Measurements from ENCODE around the gene LIPA. TPM values are rescaled to one million over a fixed set of nuclear protein-coding genes. Genes with fewer than 3 reads are reported as not detected.
"Not testable (repeated sequence)": the region's sequence is repeated elsewhere in the genome, so short reads cannot be mapped to it uniquely, and the experiment has no call there.

The LIPA gene
- total and polyA plus RNA-seq, 10 donors = 28.6 to 828 (median 337) TPM

DNA sequence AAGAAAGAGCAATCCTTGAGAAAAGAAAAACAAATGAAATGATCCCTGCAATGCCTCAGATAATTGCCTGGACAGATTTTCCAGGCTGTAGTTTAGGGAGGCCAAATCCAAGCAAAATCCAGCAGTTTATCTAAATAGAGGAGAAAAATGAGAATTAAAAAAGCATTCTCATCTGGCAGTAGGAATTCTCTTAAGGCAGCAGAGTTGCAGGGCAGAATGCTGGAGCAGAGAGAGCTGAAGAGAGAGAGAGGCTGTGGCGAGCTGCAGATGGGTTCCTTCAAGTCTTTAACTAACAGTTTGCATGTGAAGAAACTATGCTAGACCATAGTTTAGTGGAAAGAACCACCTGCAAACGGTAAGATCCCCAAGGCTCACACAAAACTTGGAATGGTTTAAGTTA is 6.0 kb upstream of the LIPA start:
- peaks cover 0 to 19% (median 14%) of the 10 kb centered on the region in 8 donors for H3K9me3 ChIP-seq

DNA sequence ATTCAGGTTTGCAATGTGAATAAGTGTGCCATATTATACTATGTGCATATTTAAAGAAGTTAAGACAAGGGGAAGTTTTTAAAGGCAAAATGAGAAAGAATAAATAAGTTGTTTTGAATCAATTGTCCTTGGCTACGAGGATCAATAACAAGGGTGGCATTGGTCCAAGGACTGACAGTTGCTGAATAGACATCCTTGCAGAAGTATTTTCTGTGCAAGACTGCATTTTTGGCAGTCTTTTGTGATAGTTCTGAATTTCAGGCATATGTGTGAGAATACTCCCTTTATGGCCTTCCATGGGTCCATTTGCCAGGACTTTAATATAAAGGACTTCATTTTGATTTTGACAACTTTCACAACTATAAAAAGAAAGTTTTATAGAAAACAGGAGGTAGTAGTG is 5.4 kb upstream of the LIPA start:
- H3K27me3 ChIP-seq (replicated peaks in 1 of 7) = no peaks in the 10 kb centered on the region
- H3K36me3 ChIP-seq = no peaks in the 10 kb centered on the region
- no peak overlapping the region for H3K4me3 ChIP-seq
- no peak overlapping the region for H3K27ac ChIP-seq
- TF ChIP-seq, protein P1, sequence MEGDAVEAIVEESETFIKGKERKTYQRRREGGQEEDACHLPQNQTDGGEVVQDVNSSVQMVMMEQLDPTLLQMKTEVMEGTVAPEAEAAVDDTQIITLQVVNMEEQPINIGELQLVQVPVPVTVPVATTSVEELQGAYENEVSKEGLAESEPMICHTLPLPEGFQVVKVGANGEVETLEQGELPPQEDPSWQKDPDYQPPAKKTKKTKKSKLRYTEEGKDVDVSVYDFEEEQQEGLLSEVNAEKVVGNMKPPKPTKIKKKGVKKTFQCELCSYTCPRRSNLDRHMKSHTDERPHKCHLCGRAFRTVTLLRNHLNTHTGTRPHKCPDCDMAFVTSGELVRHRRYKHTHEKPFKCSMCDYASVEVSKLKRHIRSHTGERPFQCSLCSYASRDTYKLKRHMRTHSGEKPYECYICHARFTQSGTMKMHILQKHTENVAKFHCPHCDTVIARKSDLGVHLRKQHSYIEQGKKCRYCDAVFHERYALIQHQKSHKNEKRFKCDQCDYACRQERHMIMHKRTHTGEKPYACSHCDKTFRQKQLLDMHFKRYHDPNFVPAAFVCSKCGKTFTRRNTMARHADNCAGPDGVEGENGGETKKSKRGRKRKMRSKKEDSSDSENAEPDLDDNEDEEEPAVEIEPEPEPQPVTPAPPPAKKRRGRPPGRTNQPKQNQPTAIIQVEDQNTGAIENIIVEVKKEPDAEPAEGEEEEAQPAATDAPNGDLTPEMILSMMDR (IDR thresholded peaks at IDR 0.05 in 8 of 11, conservative IDR thresholded peaks at IDR 0.05 in 3 of 11) = no peak
- TF ChIP-seq POLR2AphosphoS5 (IDR thresholded peaks at IDR 0.05) (no peak), POLR2A (IDR thresholded peaks at IDR 0.05) (no peak)
- WGBS, 5 donors = 59 to 89% (median 71%) methylated on average over 1 of the region's 1 CpG
- H3K4me1 ChIP-seq = peaks cover 3 to 15% (median 11%) of the 10 kb centered on the region in 6 donors
- DNase-seq = no peak
- peaks cover 0 to 19% (median 14%) of the 10 kb centered on the region in 8 donors for H3K9me3 ChIP-seq
- intact Hi-C loops (cut with DNase I; ENCODE audit: low total_unique reads) = loop anchor here (10.0 kb wide), 1 partner anchor 138 kb away; the partner anchor contains the start of gene IFIT1

More for the DNA sequence above, 6.0 kb upstream of the LIPA start:
- Histone ChIP-seq H3K27ac (no peak overlapping the region), H3K4me3 (no peak overlapping the region), H3K36me3 (no peaks in the 10 kb centered on the region), H3K4me1 (peaks cover 3 to 9% (median 6%) of the 10 kb centered on the region in 6 donors), H3K27me3 (replicated peaks in 1 of 7) (no peaks in the 10 kb centered on the region)
- DNase-seq = no peak
- TF ChIP-seq POLR2AphosphoS5 (IDR thresholded peaks at IDR 0.05) (no peak), POLR2A (IDR thresholded peaks at IDR 0.05) (no peak)
- TF ChIP-seq, protein P1 (IDR thresholded peaks at IDR 0.05 in 8 of 11, conservative IDR thresholded peaks at IDR 0.05 in 3 of 11) = no peak
- WGBS, 5 donors = 65 to 80% (median 76%) methylated on average over 2 of the region's 2 CpGs
- intact Hi-C loops (cut with DNase I; ENCODE audit: low total_unique reads) = loop anchor here (10.0 kb wide), 1 partner anchor 137 kb away; the partner anchor contains the start of gene IFIT1

DNA sequence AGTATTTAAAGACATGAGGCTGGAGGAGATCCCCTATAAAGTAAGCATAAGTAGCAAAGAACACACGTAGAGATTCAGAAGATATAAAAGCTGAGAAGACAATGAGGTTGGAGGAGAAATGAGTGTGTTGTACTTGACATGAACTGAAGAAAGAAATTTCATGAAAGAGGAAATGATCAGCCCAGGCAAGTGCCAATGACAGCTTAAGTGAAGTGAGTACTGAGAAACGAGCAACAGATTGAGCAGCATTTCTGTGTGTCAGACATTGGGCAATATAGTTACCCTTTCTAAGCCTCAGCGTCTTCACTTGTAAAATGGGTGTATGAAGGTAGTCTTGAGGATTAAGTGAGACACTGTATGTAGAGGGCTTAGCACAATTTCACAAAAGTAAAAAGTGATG is 4.8 kb upstream of the LIPA start:
- H3K4me3 ChIP-seq = no peak overlapping the region
- WGBS, 5 donors = 54 to 69% (median 63%) methylated on average over 3 of the region's 3 CpGs
- intact Hi-C loops (cut with DNase I; ENCODE audit: low total_unique reads) = loop anchor here (10.0 kb wide), 1 partner anchor 138 kb away; the partner anchor contains the start of gene IFIT1

DNA sequence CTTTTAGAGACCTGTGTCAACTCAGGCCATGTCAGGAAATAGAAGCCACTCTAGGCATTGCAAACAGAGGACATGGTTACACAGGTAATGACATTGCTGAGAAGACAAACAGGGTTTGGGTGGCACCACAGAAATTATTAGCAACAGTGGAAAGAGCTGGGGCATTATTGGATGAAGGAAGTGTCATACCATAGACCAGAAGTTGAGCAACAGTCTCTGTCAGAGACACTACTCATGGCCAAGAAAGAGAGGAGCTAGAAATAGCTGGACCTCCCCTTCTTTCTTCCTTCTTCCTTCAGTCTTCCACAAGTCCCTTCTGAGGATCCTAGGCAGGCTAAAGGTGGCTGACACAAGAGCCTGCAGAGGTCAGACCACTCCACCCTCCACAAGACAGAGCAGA is 4.2 kb upstream of the LIPA start:
- H3K4me3 ChIP-seq = no peak overlapping the region
- H3K27ac ChIP-seq = peak overlapping the region in 5 of 8 donors; percentile 22 to 61 (median 51)
- no peaks in the 10 kb centered on the region for H3K36me3 ChIP-seq
- TF ChIP-seq POLR2AphosphoS5 (IDR thresholded peaks at IDR 0.05) (no peak), POLR2A (IDR thresholded peaks at IDR 0.05) (no peak)
- TF ChIP-seq, protein P1 (IDR thresholded peaks at IDR 0.05 in 8 of 11, conservative IDR thresholded peaks at IDR 0.05 in 3 of 11) = no peak
- peaks cover 4 to 23% (median 16%) of the 10 kb centered on the region in 6 donors for H3K4me1 ChIP-seq
- peaks cover 0 to 19% (median 14%) of the 10 kb centered on the region in 8 donors for H3K9me3 ChIP-seq
- intact Hi-C loops (cut with DNase I; ENCODE audit: low total_unique reads) = loop anchor here (10.0 kb wide), 1 partner anchor 139 kb away; the partner anchor contains the start of gene IFIT1
- no peak for DNase-seq
- no peaks in the 10 kb centered on the region for H3K27me3 ChIP-seq (replicated peaks in 1 of 7)

More for the DNA sequence above, 4.8 kb upstream of the LIPA start:
- TF ChIP-seq POLR2A (IDR thresholded peaks at IDR 0.05) = no peak
- TF ChIP-seq, protein P1 (IDR thresholded peaks at IDR 0.05 in 8 of 11, conservative IDR thresholded peaks at IDR 0.05 in 3 of 11) = no peak
- peaks cover 0 to 19% (median 14%) of the 10 kb centered on the region in 8 donors for H3K9me3 ChIP-seq
- no peaks in the 10 kb centered on the region for H3K36me3 ChIP-seq
- peak overlapping the region in 5 of 8 donors; percentile 22 to 61 (median 51) for H3K27ac ChIP-seq
- H3K4me1 ChIP-seq = peaks cover 3 to 18% (median 12%) of the 10 kb centered on the region in 6 donors
- no peak for DNase-seq
- no peaks in the 10 kb centered on the region for H3K27me3 ChIP-seq (replicated peaks in 1 of 7)

DNA sequence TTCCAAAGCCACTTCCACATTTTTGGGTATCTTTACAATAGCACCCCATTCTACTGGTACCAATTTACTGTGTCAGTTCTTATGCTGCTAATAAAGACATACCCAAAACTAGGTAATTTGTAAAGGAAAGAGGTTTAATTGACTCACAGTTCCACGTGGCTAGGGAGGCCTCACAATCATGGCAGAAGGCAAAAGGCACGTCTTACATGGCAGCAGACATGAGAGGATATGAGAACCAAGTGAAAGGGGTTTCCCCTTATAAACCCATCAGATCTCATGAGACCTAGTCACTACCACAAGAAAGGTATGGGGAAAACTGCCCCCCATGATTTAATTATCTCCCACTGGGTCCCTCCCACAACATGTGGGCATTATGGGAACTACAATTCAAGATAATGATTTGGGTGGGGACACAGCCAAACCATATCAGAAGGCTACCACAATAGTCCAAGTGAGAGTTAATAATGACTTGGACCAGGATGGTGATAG is 3.6 kb upstream of the LIPA start:
- DNase-seq; H3K36me3 ChIP-seq; H3K27me3 ChIP-seq (replicated peaks in 1 of 7); H3K4me3 ChIP-seq: not testable (repeated sequence)
- peak overlapping the region in 2 of 8 donors; percentile 58 to 61 for H3K27ac ChIP-seq
- peaks cover 5 to 23% (median 18%) of the 10 kb centered on the region in 6 donors for H3K4me1 ChIP-seq
- intact Hi-C loops (cut with DNase I; ENCODE audit: low total_unique reads) = loop anchor here (10.0 kb wide), 1 partner anchor 140 kb away; the partner anchor contains the start of gene IFIT1
- 43 to 70% (median 67%) methylated on average over 2 of the region's 2 CpGs for WGBS, 5 donors
- peaks cover 0 to 19% (median 14%) of the 10 kb centered on the region in 8 donors for H3K9me3 ChIP-seq
